AG09309 (cell line): ENCODE results near the gene MEX3A.

Experiments
- DNase-seq: peaks from one replicate; pipeline ENCODE4 v3.0.0-alpha.2; 2010; ENCODE audit warnings: low read depth
- H3K4me3 ChIP-seq: 2 replicates; pipeline ENCODE4 v1.5.1; 2011; ENCODE audit warnings: mild to moderate bottlenecking, low read depth, low read length, moderate library complexity; ENCODE audit not compliant: control insufficient read depth
- CTCF ChIP-seq: IDR thresholded peaks from 2 replicates; pipeline ENCODE4 v1.5.1; 2011; ENCODE audit warnings: mild to moderate bottlenecking, low read depth, low read length, inconsistent platforms; ENCODE audit not compliant: insufficient read depth, control insufficient read depth; ENCODE audit errors: missing control alignments

The MEX3A gene

GRCh38 chr1:156082309-156083091, at the start of gene MEX3A:
MEX3A (minus strand) TSS chr1:156082465; CDS start chr1:156081998, 467 bp downstream.
- no peak for DNase-seq
- H3K4me3 ChIP-seq: peak within 1 kb of the TSS; percentile 81
- no peak for TF ChIP-seq CTCF

DNA sequence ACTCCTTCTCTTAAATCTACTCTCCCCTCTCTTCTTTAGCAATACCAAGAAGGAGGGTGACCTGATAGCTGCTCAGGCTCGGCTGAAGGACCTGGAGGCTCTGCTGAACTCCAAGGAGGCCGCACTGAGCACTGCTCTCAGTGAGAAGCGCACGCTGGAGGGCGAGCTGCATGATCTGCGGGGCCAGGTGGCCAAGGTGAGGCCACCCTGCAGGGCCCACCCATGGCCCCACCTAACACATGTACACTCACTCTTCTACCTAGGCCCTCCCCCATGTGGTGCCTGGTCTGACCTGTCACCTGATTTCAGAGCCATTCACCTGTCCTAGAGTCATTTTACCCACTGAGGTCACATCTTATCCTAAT, 48.3 kb upstream of the MEX3A start:
- DNase-seq: no peak
- no peak for TF ChIP-seq CTCF

DNA sequence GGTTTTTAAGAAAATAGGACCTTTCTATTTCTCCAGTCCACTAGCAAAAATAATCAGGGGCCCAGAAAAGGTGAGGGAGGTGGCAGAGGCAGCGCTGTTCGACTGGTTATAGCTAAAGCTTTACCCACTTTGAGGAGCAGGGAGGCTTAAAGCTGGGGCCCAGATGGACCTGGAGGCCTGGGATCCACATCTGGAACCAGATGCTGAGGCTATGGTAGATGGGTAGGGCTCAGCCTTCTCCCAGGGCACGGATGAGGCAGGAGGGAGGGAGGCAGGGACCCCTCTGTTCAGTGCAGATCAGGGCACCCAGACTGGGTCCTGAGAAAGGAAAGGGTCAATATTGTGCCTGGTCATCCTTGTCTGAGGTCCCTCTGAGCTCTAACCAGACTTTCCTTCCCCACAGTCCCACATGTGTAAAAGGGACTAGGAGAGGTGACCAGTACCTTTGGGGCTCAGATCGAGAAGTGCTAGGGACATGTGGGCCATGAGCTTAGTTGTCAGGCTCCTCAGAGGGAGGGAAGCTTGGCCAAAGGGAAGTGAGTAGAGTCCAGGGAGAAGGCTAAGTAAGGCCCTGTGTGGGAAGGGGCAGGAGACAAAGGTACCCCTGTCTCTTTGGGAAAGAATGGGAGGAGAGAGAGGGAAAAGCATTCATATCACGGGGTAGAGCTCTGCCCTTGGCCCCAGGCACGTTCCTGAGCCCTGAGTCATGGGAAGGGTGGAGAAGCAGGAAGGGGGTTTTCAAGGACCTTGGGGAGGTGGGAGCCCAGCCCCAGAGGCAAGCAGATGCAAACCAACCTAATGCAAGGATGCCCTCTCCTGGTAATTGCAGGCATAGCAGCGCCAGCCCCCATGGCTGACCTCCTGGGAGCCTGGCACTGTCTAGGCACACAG, 47.7 kb upstream of the MEX3A start:
- TF ChIP-seq CTCF: peak; percentile 98
- H3K4me3 ChIP-seq: peak overlapping the region; percentile 5
- peak; percentile 91 for DNase-seq

More for the DNA sequence above, 48.3 kb upstream of the MEX3A start:
- H3K4me3 ChIP-seq: no peak overlapping the region

DNA sequence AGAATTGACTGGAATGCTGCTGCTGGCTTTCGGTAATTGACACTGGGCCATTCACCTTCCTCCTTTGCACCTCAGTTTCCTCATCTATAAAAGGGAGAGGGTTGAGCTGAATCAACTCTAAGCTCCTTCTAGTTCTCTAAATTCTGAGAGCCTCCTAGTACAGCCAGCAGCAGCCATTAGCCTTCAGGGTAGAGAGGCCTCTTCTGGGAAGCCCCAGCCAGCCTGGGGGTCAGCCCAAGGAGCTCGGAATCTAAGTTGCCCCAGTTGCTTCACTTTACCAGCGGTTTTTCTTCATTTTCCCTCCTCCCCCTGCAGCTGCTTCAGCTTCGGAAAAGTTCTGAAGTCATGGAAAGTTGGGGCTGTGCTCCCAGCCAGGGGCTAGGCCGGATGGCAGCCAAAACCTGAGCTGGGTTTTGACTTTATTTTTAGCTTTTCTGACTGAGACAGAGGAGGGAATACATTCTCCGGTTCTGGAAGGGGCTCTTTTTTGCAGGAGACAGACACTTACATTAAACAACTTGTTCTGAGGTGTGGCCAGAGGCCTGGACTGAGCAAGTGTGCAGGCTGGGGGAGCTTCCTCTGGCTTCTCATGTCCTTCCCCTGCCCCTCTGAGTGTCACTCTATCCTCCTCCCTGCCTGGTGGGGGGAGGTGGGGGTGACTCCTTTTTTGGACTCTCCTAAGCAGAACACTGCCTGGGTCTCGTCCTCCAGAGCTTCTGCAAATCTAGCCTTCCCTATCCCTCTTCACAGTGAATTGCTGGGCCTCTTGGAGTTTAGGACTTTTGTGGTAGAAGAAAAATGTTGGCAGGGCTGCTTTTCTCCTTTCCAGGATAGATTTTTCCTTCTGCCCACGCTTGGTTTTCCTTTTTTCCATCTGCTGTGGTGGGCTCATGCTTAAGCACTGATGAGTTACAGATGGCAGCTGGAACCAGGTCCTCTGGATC, 46.7 kb upstream of the MEX3A start:
- peak; percentile 74 for DNase-seq
- peak overlapping the region; percentile 15 for H3K4me3 ChIP-seq
- TF ChIP-seq CTCF: no peak

GRCh38 chr1:156128308-156128653, 46.0 kb upstream of the MEX3A start:
- DNase-seq: no peak
- H3K4me3 ChIP-seq: peak overlapping the region; percentile 11; the same call in 1 of the 2 replicates
- TF ChIP-seq CTCF: no peak
